ENCODE measurements around the gene HMG20B. TPM values are rescaled to one million over a fixed set of nuclear protein-coding genes. Genes with fewer than 3 reads are reported as not detected.

The HMG20B gene
- polyA plus RNA-seq, 1 donor (not counting 4 experiments of a cell fraction or from before 2014, with no cell fraction given) = 27.9 TPM

- Histone ChIP-seq H3K9me3 (ENCODE audit: control insufficient read depth, low read depth, low read length) (no peaks in the 10 kb centered on the region), H3K9me1 (ENCODE audit: control insufficient read depth, extremely low read depth, insufficient read depth, low read length) (no peaks in the 10 kb centered on the region), H3K9ac (ENCODE audit: control insufficient read depth, extremely low read depth, insufficient read depth, low read length) (no peak overlapping the region), H3K4me3 (ENCODE audit: control insufficient read depth in 2 of 3, extremely low read depth in 1 of 3, insufficient read depth in 2 of 3, low read depth in 1 of 3, low read length in 3 of 3) (no peak overlapping the region), H3K79me2 (ENCODE audit: control insufficient read depth, insufficient read depth, low read length) (no peaks in the 10 kb centered on the region), H2AFZ (ENCODE audit: control insufficient read depth, low read length) (no peak overlapping the region), H3K36me3 (ENCODE audit: control insufficient read depth in 2 of 2, extremely low read depth in 1 of 2, insufficient read depth in 2 of 2, low read length in 2 of 2) (peaks cover 11 to 26% of the 10 kb centered on the region in 2 experiments), H3K4me2 (ENCODE audit: control insufficient read depth, extremely low read depth, insufficient read depth, low read depth, low read length) (no peak overlapping the region), H3K27ac (ENCODE audit: control insufficient read depth, insufficient read depth, low read length) (no peak overlapping the region), H4K20me1 (ENCODE audit: control insufficient read depth, extremely low read depth, insufficient read depth, low read length) (peaks cover 2% of the 10 kb centered on the region), H3K27me3 (ENCODE audit: control insufficient read depth, extremely low read depth, insufficient read depth, low read length) (no peaks in the 10 kb centered on the region), H3K4me1 (ENCODE audit: control insufficient read depth, extremely low read depth, insufficient read depth, low read length) (no peaks in the 10 kb centered on the region)
- TF ChIP-seq EZH2 (IDR thresholded peaks at IDR 0.05; ENCODE audit: low read length) (no peak), CTCF (optimal IDR thresholded peaks at IDR 0.05 in 1 of 3, IDR thresholded peaks at IDR 0.05 in 1 of 3, conservative IDR thresholded peaks at IDR 0.05 in 1 of 3; ENCODE audit: extremely low read depth in 1 of 3, insufficient read depth in 2 of 3, low read length in 3 of 3) (no peak)
- no peak for FAIRE-seq
- dilution Hi-C loops (cut with MboI; ENCODE audit: extremely low pct_ligation_motif_present, low sequenced_read_pairs) = no loop called here
- DNase-seq (ENCODE audit: low read depth, low spot score) = no peak
Measured at GRCh38 chr19:3535235-3535535, 37.6 kb upstream of the HMG20B start.

GRCh38 chr19:3535563-3535965 is 37.2 kb upstream of the HMG20B start:
- Histone ChIP-seq H3K79me2 (ENCODE audit: control insufficient read depth, insufficient read depth, low read length) (no peaks in the 10 kb centered on the region), H2AFZ (ENCODE audit: control insufficient read depth, low read length) (no peak overlapping the region), H4K20me1 (ENCODE audit: control insufficient read depth, extremely low read depth, insufficient read depth, low read length) (peaks cover 2% of the 10 kb centered on the region), H3K9me3 (ENCODE audit: control insufficient read depth, low read depth, low read length) (no peaks in the 10 kb centered on the region), H3K9ac (ENCODE audit: control insufficient read depth, extremely low read depth, insufficient read depth, low read length) (no peak overlapping the region), H3K4me2 (ENCODE audit: control insufficient read depth, extremely low read depth, insufficient read depth, low read depth, low read length) (no peak overlapping the region), H3K4me3 (ENCODE audit: control insufficient read depth in 2 of 3, extremely low read depth in 1 of 3, insufficient read depth in 2 of 3, low read depth in 1 of 3, low read length in 3 of 3) (no peak overlapping the region), H3K27me3 (ENCODE audit: control insufficient read depth, extremely low read depth, insufficient read depth, low read length) (no peaks in the 10 kb centered on the region), H3K4me1 (ENCODE audit: control insufficient read depth, extremely low read depth, insufficient read depth, low read length) (no peaks in the 10 kb centered on the region), H3K36me3 (ENCODE audit: control insufficient read depth in 2 of 2, extremely low read depth in 1 of 2, insufficient read depth in 2 of 2, low read length in 2 of 2) (peaks cover 11 to 25% of the 10 kb centered on the region in 2 experiments), H3K9me1 (ENCODE audit: control insufficient read depth, extremely low read depth, insufficient read depth, low read length) (no peaks in the 10 kb centered on the region), H3K27ac (ENCODE audit: control insufficient read depth, insufficient read depth, low read length) (no peak overlapping the region)
- FAIRE-seq (no peak), DNase-seq (ENCODE audit: low read depth, low spot score) (no peak)
- TF ChIP-seq CTCF (optimal IDR thresholded peaks at IDR 0.05 in 1 of 3, IDR thresholded peaks at IDR 0.05 in 1 of 3, conservative IDR thresholded peaks at IDR 0.05 in 1 of 3; ENCODE audit: extremely low read depth in 1 of 3, insufficient read depth in 2 of 3, low read length in 3 of 3) (no peak), EZH2 (IDR thresholded peaks at IDR 0.05; ENCODE audit: low read length) (no peak)
- dilution Hi-C loops (cut with MboI; ENCODE audit: extremely low pct_ligation_motif_present, low sequenced_read_pairs) = no loop called here

Measured in keratinocyte (primary cell).